ENCODE measurements around the gene NRG3.

NRG3 gene

DNA sequence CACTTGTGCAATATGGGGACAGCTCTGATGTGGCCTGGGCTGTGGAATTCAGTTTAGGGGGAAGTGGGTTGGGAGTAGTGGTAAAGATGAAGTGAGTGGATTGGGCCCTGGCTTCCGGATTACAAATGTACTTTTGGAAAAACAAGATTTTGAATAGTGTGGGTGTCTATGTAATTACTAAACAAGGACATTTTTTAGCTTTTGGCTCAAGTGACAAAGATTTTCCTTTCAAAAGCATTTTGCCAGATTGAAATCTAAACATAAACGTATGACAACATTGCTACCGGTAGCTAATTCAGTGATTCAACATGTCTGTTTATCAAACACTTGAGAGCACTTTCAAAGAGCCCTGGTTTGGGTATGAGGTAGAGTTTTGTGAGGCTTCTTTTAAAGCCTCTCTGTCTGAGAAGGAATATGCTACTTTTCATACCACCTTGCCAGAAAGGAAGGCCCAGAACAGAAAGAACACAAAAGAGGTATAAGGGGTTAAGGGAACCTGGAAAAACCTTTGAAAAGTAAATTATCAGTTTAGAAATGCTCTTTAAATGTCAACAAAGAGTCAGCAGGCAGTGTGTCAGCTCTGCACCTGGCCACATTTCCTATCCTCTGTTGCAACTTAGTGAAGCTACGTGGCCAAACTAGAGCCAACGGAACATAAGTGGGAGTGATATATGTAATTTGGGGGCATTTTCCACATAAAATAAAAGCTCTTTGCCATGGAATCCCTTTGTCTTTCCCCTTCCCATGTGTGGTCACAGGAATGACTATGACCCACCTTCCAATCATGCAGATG, 516.1 kb downstream of the NRG3 start:
- no peak overlapping the region for H3K4me3 ChIP-seq
- H3K27ac ChIP-seq, result no peak overlapping the region
- no peaks in the 10 kb centered on the region for H3K36me3 ChIP-seq
- no peaks in the 10 kb centered on the region for H3K4me1 ChIP-seq
- H3K9me3 ChIP-seq, result no peaks in the 10 kb centered on the region
- H3K27me3 ChIP-seq, result no peaks in the 10 kb centered on the region
- TF ChIP-seq, protein P1, sequence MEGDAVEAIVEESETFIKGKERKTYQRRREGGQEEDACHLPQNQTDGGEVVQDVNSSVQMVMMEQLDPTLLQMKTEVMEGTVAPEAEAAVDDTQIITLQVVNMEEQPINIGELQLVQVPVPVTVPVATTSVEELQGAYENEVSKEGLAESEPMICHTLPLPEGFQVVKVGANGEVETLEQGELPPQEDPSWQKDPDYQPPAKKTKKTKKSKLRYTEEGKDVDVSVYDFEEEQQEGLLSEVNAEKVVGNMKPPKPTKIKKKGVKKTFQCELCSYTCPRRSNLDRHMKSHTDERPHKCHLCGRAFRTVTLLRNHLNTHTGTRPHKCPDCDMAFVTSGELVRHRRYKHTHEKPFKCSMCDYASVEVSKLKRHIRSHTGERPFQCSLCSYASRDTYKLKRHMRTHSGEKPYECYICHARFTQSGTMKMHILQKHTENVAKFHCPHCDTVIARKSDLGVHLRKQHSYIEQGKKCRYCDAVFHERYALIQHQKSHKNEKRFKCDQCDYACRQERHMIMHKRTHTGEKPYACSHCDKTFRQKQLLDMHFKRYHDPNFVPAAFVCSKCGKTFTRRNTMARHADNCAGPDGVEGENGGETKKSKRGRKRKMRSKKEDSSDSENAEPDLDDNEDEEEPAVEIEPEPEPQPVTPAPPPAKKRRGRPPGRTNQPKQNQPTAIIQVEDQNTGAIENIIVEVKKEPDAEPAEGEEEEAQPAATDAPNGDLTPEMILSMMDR (IDR thresholded peaks at IDR 0.05), result no peak
- no peak for DNase-seq
- intact Hi-C loops (cut with DNase I; ENCODE audit: low total_unique reads), result no loop called here

DNA sequence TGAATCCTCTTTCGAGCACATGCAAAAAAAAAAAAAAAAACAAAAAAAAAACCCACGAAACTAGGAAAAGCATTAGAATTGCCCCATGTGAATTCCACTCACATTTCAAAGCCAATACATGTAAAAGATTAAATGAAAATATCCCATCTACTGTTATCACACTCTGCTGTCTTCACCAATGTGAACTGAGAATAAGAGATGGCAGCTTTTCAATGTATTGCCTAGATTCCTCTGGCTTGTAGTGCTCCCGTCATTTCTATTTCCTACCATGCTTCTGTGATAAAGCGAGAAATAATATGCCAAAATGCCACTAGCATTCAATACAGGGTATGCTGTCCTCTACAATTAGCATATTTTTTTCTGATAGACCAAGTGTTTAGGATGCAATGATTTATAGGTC, 517.0 kb downstream of the NRG3 start:
- intact Hi-C loops (cut with DNase I; ENCODE audit: low total_unique reads), result no loop called here
- DNase-seq, result no peak
- Histone ChIP-seq H3K9me3 (no peaks in the 10 kb centered on the region), H3K27me3 (no peaks in the 10 kb centered on the region), H3K27ac (no peak overlapping the region), H3K4me1 (no peaks in the 10 kb centered on the region), H3K36me3 (no peaks in the 10 kb centered on the region), H3K4me3 (no peak overlapping the region)
- TF ChIP-seq, protein P1 (IDR thresholded peaks at IDR 0.05), result no peak

DNA sequence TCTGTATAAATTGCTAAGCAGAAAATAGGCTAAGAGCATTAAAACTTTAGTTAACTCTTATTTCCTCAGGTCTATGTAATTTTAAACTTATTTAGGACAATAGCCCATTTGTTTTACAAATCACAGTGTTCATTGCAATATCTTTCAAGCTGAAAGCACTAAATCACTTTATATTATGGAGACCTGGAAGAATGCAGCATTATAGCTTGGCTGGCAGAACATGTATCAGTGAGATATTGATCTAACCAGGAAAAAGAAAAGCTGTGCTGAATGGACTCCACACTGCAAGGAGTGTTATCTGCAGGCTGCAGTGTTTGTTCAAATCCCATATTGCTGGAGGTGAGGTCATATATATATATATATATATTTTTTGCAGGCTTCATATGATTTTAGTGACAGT, 517.5 kb downstream of the NRG3 start:
- Histone ChIP-seq H3K27me3 (no peaks in the 10 kb centered on the region), H3K9me3 (no peaks in the 10 kb centered on the region), H3K4me1 (no peaks in the 10 kb centered on the region), H3K36me3 (no peaks in the 10 kb centered on the region), H3K4me3 (no peak overlapping the region), H3K27ac (no peak overlapping the region)
- no peak for DNase-seq
- TF ChIP-seq, protein P1 (IDR thresholded peaks at IDR 0.05), result no peak
- intact Hi-C loops (cut with DNase I; ENCODE audit: low total_unique reads), result no loop called here

DNA sequence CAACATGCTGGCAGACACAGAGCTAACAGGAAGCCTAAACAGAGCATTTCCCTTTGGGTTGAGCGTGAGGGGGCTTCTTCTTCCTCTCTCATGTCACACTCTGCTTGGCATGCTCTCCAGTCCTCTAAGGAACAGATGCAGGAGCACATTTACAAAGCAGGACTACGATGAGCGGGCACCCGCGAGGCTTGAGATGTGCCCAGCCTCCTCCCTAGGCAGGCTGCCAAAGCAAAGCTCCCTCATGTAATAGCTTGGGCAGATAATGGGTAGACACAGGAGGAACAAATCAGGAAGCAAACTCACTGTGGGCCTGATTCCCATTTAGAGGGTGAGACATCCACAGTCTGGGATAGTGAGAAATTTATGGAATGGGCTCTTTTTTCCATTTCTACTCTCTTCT, 519.1 kb downstream of the NRG3 start:
- Histone ChIP-seq H3K4me3 (no peak overlapping the region), H3K27me3 (no peaks in the 10 kb centered on the region), H3K9me3 (no peaks in the 10 kb centered on the region), H3K36me3 (no peaks in the 10 kb centered on the region), H3K27ac (no peak overlapping the region), H3K4me1 (no peaks in the 10 kb centered on the region)
- intact Hi-C loops (cut with DNase I; ENCODE audit: low total_unique reads), result no loop called here
- DNase-seq, result no peak
- TF ChIP-seq, protein P1 (IDR thresholded peaks at IDR 0.05), result no peak

DNA sequence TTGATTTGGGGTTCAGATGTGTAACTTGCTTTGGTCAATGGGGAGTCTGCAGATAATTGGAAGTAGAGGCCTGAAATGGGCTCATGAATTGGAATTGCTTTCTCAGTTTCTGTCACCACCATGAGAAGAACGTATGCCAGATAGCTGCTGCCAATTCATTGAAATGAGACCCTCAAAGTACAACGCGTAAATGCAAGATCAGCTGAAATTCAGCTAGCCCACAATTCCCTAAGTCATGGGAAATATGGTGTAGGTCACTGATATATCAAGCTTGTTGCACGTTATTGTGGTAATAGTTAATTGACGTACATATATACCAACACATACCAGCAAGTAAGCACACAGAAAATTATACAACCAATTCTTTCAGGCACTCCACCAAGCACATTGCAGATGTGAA, 520.0 kb downstream of the NRG3 start:
- H3K27ac ChIP-seq, result no peak overlapping the region
- H3K36me3 ChIP-seq, result no peaks in the 10 kb centered on the region
- no peaks in the 10 kb centered on the region for H3K27me3 ChIP-seq
- no peaks in the 10 kb centered on the region for H3K4me1 ChIP-seq
- no peaks in the 10 kb centered on the region for H3K9me3 ChIP-seq
- intact Hi-C loops (cut with DNase I; ENCODE audit: low total_unique reads), result no loop called here
- no peak overlapping the region for H3K4me3 ChIP-seq
- DNase-seq, result no peak
- TF ChIP-seq, protein P1 (IDR thresholded peaks at IDR 0.05), result no peak

Measured in tibial artery (tissue), 4 donors.